22Rv1 (cell line): ENCODE results near the gene UACA.

Experiments
- H3K27ac ChIP-seq: fragments of 450-650 bp; 2 replicates; pipeline ENCODE4 v1.5.1; 2017
- CTCF ChIP-seq: fragments of 450-650 bp; IDR thresholded peaks from 2 replicates; pipeline ENCODE4 v1.5.1; 2017; ENCODE audit warnings: mild to moderate bottlenecking
- ZFX ChIP-seq: fragments of 450-650 bp; IDR thresholded peaks from 2 replicates; pipeline ENCODE4 v1.6.1; 2017; ENCODE audit warnings: antibody characterized with exemption, borderline replicate concordance

UACA gene

GRCh38 chr15:70791259-70791658 lies 27.9 kb upstream of the UACA start:
- TF ChIP-seq ZFX (no peak), CTCF (no peak)
- H3K27ac ChIP-seq, result no peak overlapping the region

- TF ChIP-seq ZFX, result no peak
- H3K27ac ChIP-seq, result no peak overlapping the region
Observed at GRCh38 chr15:70789213-70789612, 25.9 kb upstream of the UACA start.

- TF ChIP-seq ZFX (no peak), CTCF (no peak)
- H3K27ac ChIP-seq, result no peak overlapping the region
Observed at GRCh38 chr15:70788114-70789049, 25.0 kb upstream of the UACA start.

- H3K27ac ChIP-seq, result no peak overlapping the region
- TF ChIP-seq ZFX (no peak), CTCF (no peak)
Observed at GRCh38 chr15:70786996-70787395, 23.6 kb upstream of the UACA start.

GRCh38 chr15:70783610-70784022 lies 20.3 kb upstream of the UACA start:
- TF ChIP-seq ZFX, result no peak
- no peak for TF ChIP-seq CTCF
- no peak overlapping the region for H3K27ac ChIP-seq

GRCh38 chr15:70783041-70783440 lies 19.7 kb upstream of the UACA start:
- no peak overlapping the region for H3K27ac ChIP-seq

GRCh38 chr15:70781236-70781635 lies 17.9 kb upstream of the UACA start:
- H3K27ac ChIP-seq, result no peak overlapping the region
- TF ChIP-seq CTCF (no peak), ZFX (no peak)

More at GRCh38 chr15:70783041-70783440, 19.7 kb upstream of the UACA start:
- TF ChIP-seq CTCF, result no peak
- no peak for TF ChIP-seq ZFX
